Mucosa of gallbladder (tissue), 1 donor: ENCODE measurements around the gene SEPHS2. TPM values are rescaled to one million over a fixed set of nuclear protein-coding genes. Genes with fewer than 3 reads are reported as not detected.
"Not testable (repeated sequence)": the region's sequence is repeated elsewhere in the genome, so short reads cannot be mapped to it uniquely, and the experiment has no call there.

Experiments
- DNase-seq: peaks from one replicate; pipeline ENCODE4 v3.0.0-alpha.2; 2020; ENCODE audit warnings: low spot score
- total RNA-seq: library from RNA; stranded (reverse); gene quantifications from one replicate; pipeline ENCODE4 v1.2.1, GENCODE V29; 2021
- donor health status: DM: no; HTN: no; CAD: no.

The SEPHS2 gene
- total RNA-seq = 112 TPM

GRCh38 chr16:30445408-30446202 is at the start of gene SEPHS2:
Gene SEPHS2, minus strand, starts transcription at chr16:30445874. Its CDS starts 147 bp downstream, at chr16:30445727.
- peak; percentile 99 for DNase-seq

GRCh38 chr16:30494709-30495108 is 49.0 kb upstream of the SEPHS2 start:
- DNase-seq = no peak

GRCh38 chr16:30493941-30494488 is 48.3 kb upstream of the SEPHS2 start:
- no peak for DNase-seq

GRCh38 chr16:30491744-30492308 is 46.2 kb upstream of the SEPHS2 start:
- peak; percentile 72 for DNase-seq

GRCh38 chr16:30491229-30491628 is 45.6 kb upstream of the SEPHS2 start:
- DNase-seq = no peak

GRCh38 chr16:30490210-30490609 is 44.5 kb upstream of the SEPHS2 start:
- no peak for DNase-seq

GRCh38 chr16:30488764-30489605 is 43.3 kb upstream of the SEPHS2 start:
- DNase-seq = no peak

- DNase-seq = no peak
These were observed 40.3 kb upstream of the SEPHS2 start for GRCh38 chr16:30485818-30486436.

GRCh38 chr16:30484887-30485286 is 39.2 kb upstream of the SEPHS2 start:
- no peak for DNase-seq

GRCh38 chr16:30482366-30482765 is 36.7 kb upstream of the SEPHS2 start:
- DNase-seq = no peak

GRCh38 chr16:30481381-30481780 is 35.7 kb upstream of the SEPHS2 start:
- DNase-seq = no peak

GRCh38 chr16:30478766-30479478 is 33.2 kb upstream of the SEPHS2 start:
- DNase-seq = no peak

- DNase-seq = not testable (repeated sequence)
These were observed 32.1 kb upstream of the SEPHS2 start for GRCh38 chr16:30477773-30478172.

- no peak for DNase-seq
These were observed 31.3 kb upstream of the SEPHS2 start for GRCh38 chr16:30476991-30477390.

- no peak for DNase-seq
These were observed 29.0 kb upstream of the SEPHS2 start for GRCh38 chr16:30474684-30475083.

GRCh38 chr16:30474074-30474452 is 28.4 kb upstream of the SEPHS2 start:
- DNase-seq = no peak

- DNase-seq = no peak
These were observed 27.8 kb upstream of the SEPHS2 start for GRCh38 chr16:30473231-30474073.

GRCh38 chr16:30472328-30472942 is 26.8 kb upstream of the SEPHS2 start, which contains the start of gene ITGAL:
Gene ITGAL, plus strand, starts transcription at chr16:30472742. Its CDS starts 96 bp downstream, at chr16:30472838.
- DNase-seq = peak; percentile 44

- DNase-seq = no peak
These were observed 24.9 kb upstream of the SEPHS2 start for GRCh38 chr16:30470632-30470995.

GRCh38 chr16:30470170-30470512 is 24.5 kb upstream of the SEPHS2 start:
- no peak for DNase-seq
